IPS-18c (cell line): Measurements from ENCODE around the gene EEPD1.
"Not testable (repeated sequence)": the region's sequence is repeated elsewhere in the genome, so short reads cannot be mapped to it uniquely, and the experiment has no call there.

Source experiments
- H3K4me3 ChIP-seq: 2 replicates; pipeline ENCODE4 v1.7.0; 2013; ENCODE audit warnings: low read depth, mild to moderate bottlenecking, low read length, moderate library complexity; ENCODE audit not compliant: insufficient read depth
- H3K9me3 ChIP-seq: one replicate; pipeline ENCODE4 v1.6.1; 2013; ENCODE audit warnings: mild to moderate bottlenecking, low read length, moderate library complexity; ENCODE audit not compliant: control insufficient read depth, insufficient read depth

EEPD1 gene

DNA sequence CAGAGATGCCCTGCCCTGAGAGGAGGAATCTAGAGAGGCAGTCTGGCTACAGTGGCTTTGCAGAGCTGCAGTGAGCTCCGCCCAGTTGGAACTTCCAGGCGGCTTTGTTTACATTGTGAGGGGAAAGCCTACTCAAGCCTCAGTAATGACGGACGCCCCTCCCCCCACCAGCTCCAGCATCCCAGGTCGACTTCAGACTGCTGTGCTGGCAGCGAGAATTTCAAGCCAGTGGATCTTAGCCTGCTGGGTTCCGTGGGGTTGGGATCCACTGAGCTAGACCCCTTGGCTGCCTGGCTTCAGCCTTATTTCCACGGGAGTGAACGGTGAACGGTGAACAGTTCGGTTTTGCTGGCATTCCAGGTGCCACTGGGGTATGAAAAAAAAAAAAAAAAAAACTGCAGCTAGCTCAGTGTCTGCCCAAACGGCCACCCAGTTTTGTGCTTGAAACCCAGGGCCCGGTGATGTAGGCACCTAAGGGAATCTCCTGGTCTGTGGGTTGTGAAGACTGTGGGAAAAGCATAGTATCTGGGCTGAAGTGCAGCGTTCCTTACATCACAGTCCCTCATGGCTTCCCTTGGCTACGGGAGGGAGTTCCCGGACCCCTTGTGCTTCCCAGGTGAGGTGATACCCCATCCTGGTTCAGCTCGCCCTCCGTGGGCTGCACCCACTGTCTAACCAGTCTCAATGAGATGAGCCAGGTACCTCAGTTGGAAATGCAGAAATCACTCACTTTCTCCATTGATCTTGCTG lies 105.6 kb downstream of the EEPD1 start:
- H3K4me3 ChIP-seq, H3K9me3 ChIP-seq: not testable (repeated sequence)

DNA sequence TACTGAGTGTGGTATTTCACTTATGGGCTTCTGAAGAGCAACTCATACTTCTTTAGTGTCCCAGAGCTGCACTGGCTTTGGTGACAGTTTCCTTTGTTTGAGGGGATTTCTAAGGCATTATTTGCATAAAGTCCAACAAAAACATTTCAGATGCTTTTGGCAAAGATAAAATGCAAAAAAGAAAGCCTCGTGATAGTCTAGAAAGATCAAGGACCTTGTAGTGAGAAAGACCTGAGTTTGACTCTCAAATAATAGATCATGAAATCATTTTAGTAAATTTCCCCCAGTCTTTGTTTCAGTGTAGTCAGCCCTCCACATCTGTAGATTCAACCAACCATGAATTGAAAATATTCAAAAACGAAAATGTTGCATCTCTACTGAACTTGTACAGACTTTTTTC lies 107.4 kb downstream of the EEPD1 start:
- Histone ChIP-seq H3K4me3 (no peak overlapping the region), H3K9me3 (no peaks in the 10 kb centered on the region)

DNA sequence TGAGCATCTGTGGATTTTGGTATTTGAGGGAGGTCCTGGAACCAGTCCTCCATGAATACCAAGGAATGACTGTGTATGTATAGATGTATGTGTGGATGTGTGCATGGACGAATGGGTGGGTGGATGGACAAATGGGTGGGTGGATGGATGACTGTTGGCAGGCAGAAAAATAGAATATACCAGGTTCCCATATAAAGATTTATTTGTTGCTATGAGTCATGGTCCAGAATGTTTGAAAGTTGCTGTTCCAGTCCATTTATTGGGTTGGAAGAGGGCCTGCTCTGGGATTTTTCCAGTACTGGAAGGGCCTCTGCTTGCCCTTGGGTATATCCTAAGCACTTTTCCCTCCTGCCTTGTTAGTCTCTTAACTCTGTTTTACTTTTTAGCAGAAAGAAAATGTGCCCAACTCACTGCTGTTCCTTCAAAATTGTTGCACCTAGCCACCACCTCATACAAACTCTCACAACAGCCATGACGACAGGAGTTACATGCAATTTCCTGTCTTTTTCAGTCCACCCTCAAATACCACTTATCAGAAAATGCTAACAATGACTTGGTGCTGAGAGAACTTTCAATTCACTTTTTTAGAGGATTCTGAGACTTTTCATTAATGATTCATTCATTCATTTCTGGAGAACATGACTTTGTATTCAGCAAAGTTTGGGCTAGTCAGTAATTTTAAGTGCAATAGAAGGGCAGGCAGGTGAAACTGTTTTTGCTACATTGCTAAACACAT lies 108.1 kb downstream of the EEPD1 start:
- Histone ChIP-seq H3K9me3 (no peaks in the 10 kb centered on the region), H3K4me3 (no peak overlapping the region)

DNA sequence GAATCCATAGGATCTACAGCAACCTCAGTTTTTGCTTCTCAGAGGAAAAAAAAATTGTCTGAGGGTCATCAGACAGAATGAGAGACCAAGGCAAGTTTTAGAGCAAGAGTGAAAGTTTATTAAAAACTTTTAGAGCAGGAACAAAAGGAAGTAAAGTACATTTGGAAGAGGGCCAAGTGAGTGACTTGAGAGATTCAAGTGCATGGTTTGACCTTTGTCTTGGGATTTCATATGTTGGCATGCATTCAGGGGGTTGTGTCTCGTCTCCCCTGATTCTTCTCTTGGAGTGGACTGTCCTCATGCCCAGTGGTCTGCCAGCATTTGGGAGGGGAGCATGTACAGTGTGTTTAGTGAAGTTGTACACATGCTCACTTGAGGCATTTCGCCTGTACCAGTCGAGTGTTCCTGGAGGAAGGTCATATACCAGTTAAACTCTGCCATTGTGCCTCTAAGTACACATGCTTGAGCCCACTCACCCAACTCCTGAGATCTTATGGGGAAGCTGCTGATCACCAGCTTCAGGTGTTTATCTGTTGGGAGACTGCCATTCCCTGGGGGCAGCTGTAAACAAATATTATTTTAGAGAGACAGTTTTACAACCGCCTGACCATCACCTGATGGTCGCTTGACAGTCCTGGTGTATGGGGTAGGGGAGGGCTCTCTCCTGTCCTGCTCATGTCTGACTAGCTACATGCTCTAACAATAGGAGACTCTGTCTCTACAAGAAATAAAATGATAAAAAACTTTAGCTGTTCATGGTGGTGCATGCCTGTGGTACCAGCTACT lies 109.4 kb downstream of the EEPD1 start:
- H3K9me3 ChIP-seq = no peaks in the 10 kb centered on the region
- H3K4me3 ChIP-seq = no peak overlapping the region

DNA sequence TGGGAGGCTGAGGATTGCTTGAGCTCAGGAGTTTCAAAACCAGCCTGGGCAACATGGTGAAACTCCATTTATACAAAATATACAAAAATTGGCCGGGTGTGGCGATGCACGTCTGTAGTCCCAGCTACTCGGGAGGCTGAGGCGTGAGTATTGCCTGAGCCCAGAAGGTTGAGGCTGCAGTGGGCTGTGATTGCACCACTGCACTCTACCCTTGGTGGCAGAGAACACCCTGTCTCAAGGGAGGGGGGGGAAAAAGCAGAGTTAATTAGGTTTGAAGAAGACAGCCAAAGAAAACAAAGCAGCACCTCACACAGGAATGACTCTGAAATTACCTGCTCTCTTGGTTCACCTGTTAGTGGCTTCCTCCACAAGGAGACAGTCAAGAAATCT lies 110.0 kb downstream of the EEPD1 start:
- no peaks in the 10 kb centered on the region for H3K9me3 ChIP-seq
- H3K4me3 ChIP-seq = no peak overlapping the region

DNA sequence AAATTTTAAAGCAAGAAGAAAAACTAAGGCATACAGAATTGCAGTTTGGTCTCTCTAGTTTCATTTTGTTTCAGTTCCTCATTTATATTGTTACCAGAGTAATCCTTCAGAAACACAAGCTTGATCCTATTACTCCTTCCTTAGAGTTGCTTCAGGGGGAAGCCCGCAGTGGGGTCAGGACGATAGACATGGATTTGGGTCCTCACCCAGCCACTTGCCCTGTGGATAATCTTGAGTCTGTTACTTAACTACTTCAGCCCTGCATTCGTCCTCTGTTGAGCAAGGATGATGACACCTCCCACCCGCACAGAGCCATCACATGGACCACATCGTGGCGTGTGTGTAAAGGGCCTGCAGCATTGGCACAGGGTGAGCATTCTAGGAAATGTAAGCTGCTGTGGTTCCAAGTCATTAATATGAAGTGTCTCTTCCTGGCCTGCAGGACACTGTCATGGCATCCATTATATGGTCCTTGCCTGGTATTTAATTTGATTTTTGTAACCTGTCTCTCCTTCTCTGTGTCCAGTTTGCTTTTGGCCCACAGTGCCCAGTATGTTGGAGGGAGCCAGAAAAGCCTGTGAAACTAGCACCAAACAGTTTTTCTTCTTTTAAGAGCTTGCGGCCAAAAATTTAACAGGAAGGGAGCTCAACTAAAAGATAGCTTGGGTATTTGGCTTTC lies 111.2 kb downstream of the EEPD1 start:
- no peaks in the 10 kb centered on the region for H3K9me3 ChIP-seq
- no peak overlapping the region for H3K4me3 ChIP-seq

DNA sequence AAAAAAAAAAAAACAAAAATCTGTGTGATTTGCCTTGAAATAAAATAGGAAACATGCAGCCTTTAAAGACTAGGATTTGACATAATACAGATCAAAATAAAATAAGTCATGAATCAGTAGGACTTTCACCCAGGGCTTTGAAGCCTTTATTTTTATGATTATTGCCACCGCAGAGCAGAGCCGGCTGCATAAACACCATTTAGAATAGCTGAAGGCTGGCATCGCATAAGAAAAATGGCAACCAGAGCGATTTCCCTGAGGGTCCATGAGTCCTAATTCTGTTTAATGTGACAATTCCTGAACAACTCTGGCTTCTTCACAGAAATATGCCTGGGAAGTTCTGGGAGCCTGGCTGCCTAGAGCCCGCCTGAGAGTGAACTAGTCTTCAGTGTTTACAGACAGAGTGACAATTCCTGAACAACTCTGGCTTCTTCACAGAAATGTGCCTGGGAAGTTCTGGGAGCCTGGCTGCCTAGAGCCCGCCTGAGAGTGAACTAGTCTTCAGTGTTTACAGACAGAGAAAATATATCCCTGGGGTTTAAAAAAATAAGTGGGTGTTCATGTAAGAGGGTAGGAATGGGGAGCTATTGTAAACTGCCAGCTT lies 112.0 kb downstream of the EEPD1 start:
- Histone ChIP-seq H3K9me3 (no peaks in the 10 kb centered on the region), H3K4me3 (no peak overlapping the region)

DNA sequence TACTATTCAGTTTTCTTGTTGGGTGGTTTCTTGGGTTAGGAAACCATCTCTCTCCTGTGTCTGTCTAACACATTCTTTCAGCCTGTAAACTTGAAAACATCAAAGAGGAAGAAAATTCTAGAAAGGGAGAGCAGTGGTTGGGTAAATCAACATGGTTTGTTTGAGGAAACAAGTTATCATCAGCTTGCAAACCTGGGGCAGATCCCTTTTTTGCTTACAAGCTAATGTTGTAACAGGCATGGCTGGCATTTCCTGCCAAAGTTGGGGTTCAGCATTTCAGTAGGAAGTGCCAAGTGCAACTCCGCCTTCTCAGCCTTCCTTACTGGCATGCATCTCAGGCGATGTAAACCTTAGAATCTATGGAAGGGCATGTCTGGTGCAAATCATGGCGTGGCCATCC lies 112.6 kb downstream of the EEPD1 start:
- Histone ChIP-seq H3K4me3 (no peak overlapping the region), H3K9me3 (no peaks in the 10 kb centered on the region)

DNA sequence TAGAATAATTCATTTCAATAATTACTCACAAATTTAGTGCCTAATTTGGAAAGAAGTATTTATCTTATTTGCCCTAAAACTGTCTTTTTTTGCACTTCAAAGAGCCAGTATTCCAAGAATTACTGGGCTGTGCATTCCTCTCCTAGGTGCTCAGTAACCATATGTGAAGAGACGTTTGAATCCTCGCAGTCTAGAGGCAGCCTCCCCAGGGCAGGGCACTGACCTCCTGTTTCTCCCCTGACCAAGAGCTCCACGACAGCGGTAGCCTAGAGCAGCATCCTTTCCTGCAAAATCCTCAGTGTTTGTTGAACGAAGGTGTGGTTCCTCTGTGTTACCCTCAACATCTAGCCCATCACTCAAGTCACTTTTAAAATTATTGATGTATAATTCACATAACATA lies 113.1 kb downstream of the EEPD1 start:
- no peaks in the 10 kb centered on the region for H3K9me3 ChIP-seq
- no peak overlapping the region for H3K4me3 ChIP-seq

DNA sequence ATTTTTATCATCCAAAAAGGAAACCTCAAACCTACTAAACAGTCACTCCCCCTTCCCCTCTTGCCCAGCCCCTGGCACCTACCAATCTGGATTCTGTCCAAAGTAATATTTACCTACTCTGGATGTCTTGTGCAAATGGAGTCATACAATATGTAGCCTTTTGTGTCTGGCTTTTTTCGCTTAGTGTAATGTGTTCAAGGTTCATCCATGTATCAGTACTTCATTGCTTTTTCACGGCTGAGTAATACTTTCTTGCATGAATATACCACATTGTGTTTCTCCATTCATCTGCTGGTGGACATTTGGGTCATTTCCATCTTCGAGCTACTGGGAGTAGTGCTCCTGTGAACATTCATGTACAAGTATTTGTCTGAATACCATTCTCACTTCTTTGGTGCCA lies 113.6 kb downstream of the EEPD1 start:
- no peaks in the 10 kb centered on the region for H3K9me3 ChIP-seq
- H3K4me3 ChIP-seq = no peak overlapping the region

DNA sequence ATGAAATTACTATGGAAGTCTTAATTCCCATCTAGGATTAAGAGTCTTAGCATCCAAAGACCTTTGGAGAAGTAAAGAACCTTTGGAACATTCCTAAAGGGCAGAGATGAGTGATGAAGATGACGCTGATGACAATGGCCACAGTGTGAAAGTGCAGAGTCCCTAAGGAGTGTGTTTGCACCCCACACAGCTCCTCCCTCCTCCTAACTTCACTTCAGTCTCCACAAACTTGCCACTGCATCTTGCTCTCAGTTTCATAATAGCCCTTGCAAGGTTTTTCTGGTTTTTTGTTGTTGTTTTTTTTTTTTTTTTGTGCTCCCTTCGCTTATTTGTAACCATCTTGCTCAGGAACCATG lies 119.1 kb downstream of the EEPD1 start:
- no peak overlapping the region for H3K4me3 ChIP-seq
- no peaks in the 10 kb centered on the region for H3K9me3 ChIP-seq

DNA sequence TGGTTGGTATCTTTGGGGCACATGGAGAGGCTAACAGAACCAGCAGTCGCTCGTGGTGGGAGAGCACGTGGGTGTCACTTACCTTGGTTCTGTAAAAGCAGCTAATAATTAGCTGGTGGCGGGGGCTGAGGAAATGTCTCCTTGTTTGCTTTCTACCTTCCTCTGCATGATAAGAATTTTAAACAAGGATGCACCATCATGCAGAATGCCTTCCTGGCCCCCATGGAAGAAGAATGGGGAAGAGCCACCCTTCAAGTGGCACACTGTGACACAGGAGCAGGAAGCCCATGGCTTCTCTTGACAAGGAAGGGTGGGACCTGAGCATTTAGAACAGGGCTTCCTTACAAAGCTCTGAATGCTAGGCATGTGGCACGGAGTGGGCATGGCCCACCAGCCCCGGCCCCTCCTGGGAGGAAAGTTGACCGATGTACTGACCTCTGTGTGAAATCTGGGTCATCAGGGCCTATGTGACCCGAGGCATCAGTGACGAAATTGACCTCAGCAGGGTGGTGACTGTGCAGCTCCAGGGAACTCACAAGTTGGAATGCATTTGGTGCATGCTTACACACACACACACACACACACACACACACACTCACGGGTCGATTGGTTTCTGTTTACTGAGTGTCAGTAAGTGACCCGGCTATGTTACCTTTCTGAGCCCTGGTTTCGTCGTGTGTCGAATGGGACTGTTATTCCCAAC lies 119.7 kb downstream of the EEPD1 start:
- no peak overlapping the region for H3K4me3 ChIP-seq
- no peaks in the 10 kb centered on the region for H3K9me3 ChIP-seq

DNA sequence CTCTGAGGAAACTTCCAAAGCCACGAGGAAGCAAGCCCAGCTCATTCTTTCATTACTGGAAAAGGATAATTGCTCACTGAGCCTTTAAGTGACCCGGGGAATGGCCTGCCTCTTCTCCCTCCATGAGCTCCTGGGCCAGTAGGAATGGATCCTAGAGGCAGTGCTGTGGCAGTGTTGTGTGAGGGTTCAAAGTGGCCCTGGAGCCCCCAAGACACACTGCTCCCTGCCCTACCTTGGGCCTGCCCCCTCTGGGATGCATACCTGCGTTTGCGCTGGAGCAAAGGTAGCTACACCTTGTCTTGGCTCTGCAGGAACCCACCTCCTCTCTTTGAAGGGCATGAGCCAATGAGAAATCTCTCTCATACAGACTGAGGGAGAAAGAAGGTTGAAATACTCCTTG lies 120.8 kb downstream of the EEPD1 start:
- no peaks in the 10 kb centered on the region for H3K9me3 ChIP-seq

DNA sequence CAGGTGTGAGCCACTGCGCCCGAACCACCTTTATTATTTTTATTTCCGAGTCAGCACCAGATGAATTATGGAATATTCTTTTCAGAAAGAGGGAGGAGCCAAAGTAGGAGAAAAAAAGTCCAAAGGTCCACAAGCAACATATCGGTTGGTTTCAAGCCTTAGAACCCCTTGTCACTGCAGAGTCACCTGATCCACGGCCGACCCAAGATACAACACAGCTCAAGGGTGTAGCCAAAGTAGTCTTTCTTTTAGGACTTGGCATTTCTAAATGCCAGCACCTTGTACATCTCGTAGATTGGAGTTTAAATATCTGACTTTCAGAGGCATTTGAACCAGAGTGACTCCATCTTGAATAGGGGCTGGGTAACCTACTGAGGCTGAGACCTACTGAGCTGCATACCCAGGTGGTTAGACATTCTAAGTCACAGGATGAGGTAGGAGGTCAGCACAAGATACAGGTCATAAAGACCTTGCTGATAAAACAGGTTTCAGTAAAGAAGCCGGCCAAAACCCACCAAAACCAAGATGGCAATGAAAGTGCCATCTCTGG lies 122.8 kb downstream of the EEPD1 start:
- H3K4me3 ChIP-seq = no peak overlapping the region
- peaks cover 5% of the 10 kb centered on the region for H3K9me3 ChIP-seq

More for the DNA sequence above, 120.8 kb downstream of the EEPD1 start:
- no peak overlapping the region for H3K4me3 ChIP-seq

DNA sequence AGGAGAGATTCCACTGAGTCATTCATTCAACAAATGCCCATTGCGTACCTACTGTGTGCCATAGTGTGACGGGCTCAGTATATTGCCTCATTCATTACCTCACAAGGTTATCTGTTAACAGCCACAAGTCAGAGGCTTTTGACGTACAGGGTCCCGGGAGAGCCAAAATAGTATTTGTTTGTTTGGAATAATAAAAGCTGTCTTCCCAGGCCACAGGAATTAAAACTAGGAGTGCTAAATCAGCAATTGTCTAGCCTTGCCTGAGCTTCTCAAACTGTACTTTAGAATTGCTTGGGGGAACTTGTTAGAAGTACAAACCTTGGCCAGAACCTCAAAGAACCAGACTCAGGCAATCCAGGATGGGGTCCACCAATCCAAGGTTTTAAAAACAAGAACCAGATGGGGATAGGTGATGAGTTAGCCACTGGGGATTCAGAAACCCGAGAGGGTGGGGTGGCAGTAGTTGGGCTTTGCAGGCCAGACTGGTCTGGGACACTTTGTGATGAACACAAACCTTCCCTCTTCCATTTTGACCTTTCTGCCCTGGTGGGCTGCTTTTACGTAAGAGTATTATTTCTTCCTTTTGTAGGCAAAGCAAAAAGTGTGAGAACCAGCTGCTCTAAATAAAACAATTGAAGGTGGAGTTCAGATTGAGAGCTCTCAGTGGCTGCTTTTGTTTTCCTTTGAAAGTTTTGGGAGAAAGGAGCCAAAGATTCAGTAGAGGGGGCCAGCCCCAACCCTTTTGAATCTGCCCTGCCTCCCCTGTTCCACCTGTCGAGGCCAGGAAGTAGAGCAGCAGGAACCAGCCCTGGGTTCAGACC lies 123.6 kb downstream of the EEPD1 start:
- Histone ChIP-seq H3K4me3 (no peak overlapping the region), H3K9me3 (peaks cover 5% of the 10 kb centered on the region)

DNA sequence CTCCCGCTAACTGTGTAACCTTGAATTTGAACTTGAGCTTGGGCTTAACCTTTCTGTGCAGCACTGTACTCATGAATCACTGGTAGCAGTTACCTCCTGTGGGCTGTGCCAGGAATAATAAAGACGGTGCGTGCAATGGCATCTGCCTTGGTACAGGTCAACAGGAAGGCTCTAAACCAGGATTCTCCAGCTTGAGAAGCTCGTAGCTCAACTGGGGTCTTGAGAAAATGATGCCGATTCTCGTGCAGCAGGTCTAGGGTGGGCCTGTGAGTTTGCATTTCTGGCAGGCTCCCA lies 124.1 kb downstream of the EEPD1 start:
- Histone ChIP-seq H3K4me3 (no peak overlapping the region), H3K9me3 (peaks cover 5% of the 10 kb centered on the region)
